GM12878 (cell line): ENCODE results near the gene NET1. TPM values are rescaled to one million over a fixed set of nuclear protein-coding genes. Genes with fewer than 3 reads are reported as not detected.

Source experiments
- ATAC-seq: fragments of 200-7000 bp; cut with Tn5 transposase; 3 replicates; pipeline ENCODE4 v1.9.1; 2020; ENCODE audit warnings: mild to moderate bottlenecking, moderate library complexity
- BruUV-seq: library from RNA; stranded (reverse); fragments of 400-500 nt; replicated peaks from 2 replicates; lab custom pipeline; 2021; lab: Mats Ljungman, UMichigan
- CTCF ChIA-PET: fragments of 300-600 bp; sonication (Branson Sonifier 250); formaldehyde crosslinking; extraction: SDS; loops from one replicate; lab custom pipeline; 2021; ENCODE audit warnings: inconsistent platforms; lab: Yijun Ruan, JAX
- POLR2A ChIA-PET: fragments of 350-600 bp; formaldehyde crosslinking; extraction: SDS; loops from one replicate; lab custom pipeline; 2021; ENCODE audit warnings: inconsistent platforms; lab: Charles Lee
- RAD21 ChIA-PET: fragments of 300-600 bp; sonication (Branson Sonifier 250); formaldehyde crosslinking; loops from one replicate; lab custom pipeline; 2023; ENCODE audit warnings: antibody characterized with exemption; ENCODE audit not compliant: unreplicated experiment; lab: Charles Lee
- SMC1A ChIA-PET: fragments of 300-600 bp; sonication (Branson Sonifier 250); formaldehyde crosslinking; loops from one replicate; lab custom pipeline; 2023; ENCODE audit not compliant: unreplicated experiment, uncharacterized antibody; lab: Charles Lee
- DNase-seq: peaks from one replicate; pipeline ENCODE4 v3.0.0-alpha.2; 2011; ENCODE audit warnings: low read depth, low spot score
- FAIRE-seq: peaks from 3 replicates; lab custom pipeline; 2011; peaks lifted over from hg19 to GRCh38; lab: Jason Lieb, UNC
- H2AFZ ChIP-seq: 2 replicates; pipeline ENCODE4 v1.6.0; 2011; ENCODE audit warnings: low read depth, low read length, control low read depth; ENCODE audit not compliant: control insufficient read depth
- H3K27ac ChIP-seq: 2 replicates; pipeline ENCODE4 v1.5.1; 2011; ENCODE audit warnings: control low read depth; ENCODE audit not compliant: control insufficient read depth, insufficient read depth
- H3K27me3 ChIP-seq, 2 experiments: replicated peaks in 1 of 2; 2 replicates each; pipeline versions ENCODE4 v1.6.0 to v1.6.1; 2011; ENCODE audit warnings: low read length in 1 of 2; ENCODE audit not compliant: control insufficient read depth in 2 of 2, insufficient read depth in 2 of 2
- H3K36me3 ChIP-seq, 2 experiments: 2 replicates each; pipeline ENCODE4 v1.5.1; 2011; ENCODE audit warnings: low read length in 1 of 2; ENCODE audit not compliant: control insufficient read depth in 2 of 2, insufficient read depth in 2 of 2
- H3K4me1 ChIP-seq: 2 replicates; pipeline ENCODE4 v1.6.1; 2011; ENCODE audit warnings: mild to moderate bottlenecking, low read length, moderate library complexity, mixed read lengths; ENCODE audit not compliant: control insufficient read depth, insufficient read depth
- H3K4me2 ChIP-seq: 2 replicates; pipeline ENCODE4 v1.6.0; 2011; ENCODE audit warnings: control low read depth; ENCODE audit not compliant: control insufficient read depth, insufficient read depth
- H3K4me3 ChIP-seq: fragments of 200-600 bp; sonication (generic); 2 replicates; pipeline ENCODE4 v1.5.1; 2016
- H3K79me2 ChIP-seq: 2 replicates; pipeline ENCODE4 v1.6.0; 2011; ENCODE audit warnings: low read length; ENCODE audit not compliant: control insufficient read depth, insufficient read depth
- H3K9ac ChIP-seq: 2 replicates; pipeline ENCODE4 v1.8.0; 2011; ENCODE audit warnings: low read length, control low read depth, mixed read lengths; ENCODE audit not compliant: control insufficient read depth, insufficient read depth
- H3K9me3 ChIP-seq: replicated peaks from 3 replicates; pipeline ENCODE4 v1.5.1; 2011; ENCODE audit warnings: mild to moderate bottlenecking, low read length; ENCODE audit not compliant: control insufficient read depth, insufficient read depth
- H4K20me1 ChIP-seq: 2 replicates; pipeline ENCODE4 v1.6.0; 2011; ENCODE audit not compliant: control insufficient read depth, insufficient read depth
- CHD4 ChIP-seq: fragments of 200-600 bp; sonication (generic); IDR thresholded peaks from 2 replicates; pipeline ENCODE4 v1.6.1; 2016; ENCODE audit warnings: mild to moderate bottlenecking
- EED ChIP-seq: sonication (generic); IDR thresholded peaks from 2 replicates; pipeline ENCODE4 v1.6.1; 2016; ENCODE audit warnings: antibody characterized with exemption, low read depth
- HCFC1 ChIP-seq: fragments of 150-350 bp; IDR thresholded peaks from 2 replicates; pipeline ENCODE4 v1.6.1; 2014; ENCODE audit warnings: low read length
- KDM1A ChIP-seq: fragments of 200-600 bp; sonication (generic); IDR thresholded peaks from 2 replicates; pipeline ENCODE4 v1.6.1; 2016; ENCODE audit warnings: borderline replicate concordance
- MEF2A ChIP-seq: IDR thresholded peaks from 2 replicates; pipeline ENCODE4 v1.6.1; 2011; ENCODE audit warnings: low read depth, mild to moderate bottlenecking, low read length, moderate library complexity; ENCODE audit not compliant: insufficient read depth
- POLR2AphosphoS2 ChIP-seq: IDR thresholded peaks from 2 replicates; pipeline ENCODE4 v1.6.1; 2011; ENCODE audit warnings: low read depth, mild to moderate bottlenecking, low read length, improper control_type of control experiment, moderate library complexity
- WRNIP1 ChIP-seq: IDR thresholded peaks from 2 replicates; pipeline ENCODE4 v1.6.1; 2011; ENCODE audit warnings: low read depth, low read length, improper control_type of control experiment, borderline replicate concordance
- WGBS: methylation state at CpG from one replicate; pipeline ENCODE4 v1.1.6; 2016; ENCODE audit warnings: low lambda C conversion rate; ENCODE audit not compliant: insufficient replicate concordance, insufficient coverage; ENCODE audit errors: missing lambda C conversion rate; 5-methylcytosine and 5-hydroxymethylcytosine counted together
- in situ Hi-C: fragments of 300-500 bp; cut with MboI; formaldehyde crosslinking; loops from 9 replicates; pipeline ENCODE4 v1.14.3; 2018; ENCODE audit warnings: mixed read lengths
- intact Hi-C: fragments of 100-400 bp; cut with micrococcal nuclease; formaldehyde crosslinking; loops from one replicate; pipeline ENCODE4 v1.14.2; 2022; ENCODE audit not compliant: unreplicated experiment
- polyA plus RNA-seq, 11 experiments: library from polyadenylated mRNA; depleted of rRNA in 4 of 11; unstranded in 6 of 11; stranded (reverse) in 5 of 11; fragments of >200 nt; fragmentation: Nextera tagmentation in 4 of 11; fragmentation: Illumina TruSeq in 1 of 11; extraction: Ambion mirVana in 4 of 11; extraction: Trizol in 1 of 11; gene quantifications; 1 replicate in 1 of 11; 2 replicates in 10 of 11; pipeline versions ENCODE4 v1.2.1 to v1.2.3, GENCODE V29; 2011 to 2016; ENCODE audit warnings: inconsistent platforms in 2 of 11, missing spikeins in 2 of 11, low read depth in 1 of 11
- total RNA-seq, 4 experiments: library from RNA; depleted of rRNA in 3 of 4; stranded (reverse); fragments of >200 nt in 3 of 4; fragmentation: Illumina TruSeq in 1 of 4; extraction: Trizol in 1 of 4; gene quantifications; 2 replicates each; pipeline versions ENCODE4 v1.2.1 to v1.2.3, GENCODE V29; 2013 to 2021
- TF ChIP-seq, protein P1 (sequence below): fragments of 450-650 bp; IDR thresholded peaks from 2 replicates; pipeline ENCODE4 v1.6.1; 2017; ENCODE audit warnings: mild to moderate bottlenecking, moderate library complexity
- TF ChIP-seq, protein P2 (sequence below): fragments of 450-650 bp; IDR thresholded peaks from 2 replicates; pipeline ENCODE4 v1.6.1; 2016; ENCODE audit warnings: mild to moderate bottlenecking
- TF ChIP-seq, protein P3 (sequence below): IDR thresholded peaks from 2 replicates; pipeline ENCODE4 v1.6.1; 2012; ENCODE audit warnings: low read depth, low read length, improper control_type of control experiment

Gene NET1
- total and polyA plus RNA-seq, 10 of the 15 experiments (the other 5 are each of a cell fraction or from before 2014, with no cell fraction given), result 6.5 to 22.7 (median 18.4) TPM

DNA sequence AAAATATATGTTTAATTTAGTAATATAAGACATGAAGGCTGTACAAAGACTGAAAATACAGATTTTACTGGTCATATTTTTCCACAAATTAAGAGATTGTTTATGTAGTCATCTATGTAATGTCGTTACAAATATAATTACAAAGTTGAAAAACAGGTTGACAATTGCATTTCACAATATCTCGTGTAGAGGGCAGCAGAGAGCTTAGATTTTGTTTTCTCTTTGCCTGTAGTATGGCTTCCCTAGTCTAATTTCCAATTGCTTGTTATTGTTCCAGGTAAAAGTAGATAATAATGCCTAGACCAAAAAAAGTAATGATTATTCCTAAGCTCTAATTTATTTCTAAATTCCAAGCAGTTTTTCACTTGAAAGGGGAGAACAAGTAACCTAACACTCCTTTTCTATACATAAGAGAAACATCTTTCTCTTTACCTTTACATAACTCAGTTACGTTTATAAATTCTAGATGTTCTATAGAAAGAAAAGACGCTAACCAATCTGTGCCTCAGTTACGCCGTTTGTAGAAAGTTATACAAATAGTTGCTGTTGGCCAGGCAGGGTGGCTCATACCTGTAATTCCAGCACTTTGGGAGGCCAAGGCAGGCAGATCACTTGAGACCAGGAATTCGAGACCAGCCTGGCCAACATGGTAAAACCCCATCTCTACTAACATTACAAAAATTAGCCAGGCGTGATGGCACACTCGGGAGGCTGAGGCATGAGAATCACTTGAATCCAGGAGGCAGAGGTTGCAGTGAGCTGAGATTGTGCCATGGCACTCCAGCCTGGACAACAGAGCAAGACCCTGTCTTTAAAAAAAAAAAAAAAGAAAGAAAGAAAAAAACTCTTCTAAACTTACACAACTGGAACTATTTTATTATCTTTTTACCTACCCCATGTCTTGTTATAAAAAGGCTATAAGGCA, 30.0 kb downstream of the NET1 start (continued):
- TF ChIP-seq, protein P1, sequence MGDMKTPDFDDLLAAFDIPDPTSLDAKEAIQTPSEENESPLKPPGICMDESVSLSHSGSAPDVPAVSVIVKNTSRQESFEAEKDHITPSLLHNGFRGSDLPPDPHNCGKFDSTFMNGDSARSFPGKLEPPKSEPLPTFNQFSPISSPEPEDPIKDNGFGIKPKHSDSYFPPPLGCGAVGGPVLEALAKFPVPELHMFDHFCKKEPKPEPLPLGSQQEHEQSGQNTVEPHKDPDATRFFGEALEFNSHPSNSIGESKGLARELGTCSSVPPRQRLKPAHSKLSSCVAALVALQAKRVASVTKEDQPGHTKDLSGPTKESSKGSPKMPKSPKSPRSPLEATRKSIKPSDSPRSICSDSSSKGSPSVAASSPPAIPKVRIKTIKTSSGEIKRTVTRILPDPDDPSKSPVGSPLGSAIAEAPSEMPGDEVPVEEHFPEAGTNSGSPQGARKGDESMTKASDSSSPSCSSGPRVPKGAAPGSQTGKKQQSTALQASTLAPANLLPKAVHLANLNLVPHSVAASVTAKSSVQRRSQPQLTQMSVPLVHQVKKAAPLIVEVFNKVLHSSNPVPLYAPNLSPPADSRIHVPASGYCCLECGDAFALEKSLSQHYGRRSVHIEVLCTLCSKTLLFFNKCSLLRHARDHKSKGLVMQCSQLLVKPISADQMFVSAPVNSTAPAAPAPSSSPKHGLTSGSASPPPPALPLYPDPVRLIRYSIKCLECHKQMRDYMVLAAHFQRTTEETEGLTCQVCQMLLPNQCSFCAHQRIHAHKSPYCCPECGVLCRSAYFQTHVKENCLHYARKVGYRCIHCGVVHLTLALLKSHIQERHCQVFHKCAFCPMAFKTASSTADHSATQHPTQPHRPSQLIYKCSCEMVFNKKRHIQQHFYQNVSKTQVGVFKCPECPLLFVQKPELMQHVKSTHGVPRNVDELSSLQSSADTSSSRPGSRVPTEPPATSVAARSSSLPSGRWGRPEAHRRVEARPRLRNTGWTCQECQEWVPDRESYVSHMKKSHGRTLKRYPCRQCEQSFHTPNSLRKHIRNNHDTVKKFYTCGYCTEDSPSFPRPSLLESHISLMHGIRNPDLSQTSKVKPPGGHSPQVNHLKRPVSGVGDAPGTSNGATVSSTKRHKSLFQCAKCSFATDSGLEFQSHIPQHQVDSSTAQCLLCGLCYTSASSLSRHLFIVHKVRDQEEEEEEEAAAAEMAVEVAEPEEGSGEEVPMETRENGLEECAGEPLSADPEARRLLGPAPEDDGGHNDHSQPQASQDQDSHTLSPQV, result peak; percentile 39; the same call in 1 of the 2 replicates

DNA sequence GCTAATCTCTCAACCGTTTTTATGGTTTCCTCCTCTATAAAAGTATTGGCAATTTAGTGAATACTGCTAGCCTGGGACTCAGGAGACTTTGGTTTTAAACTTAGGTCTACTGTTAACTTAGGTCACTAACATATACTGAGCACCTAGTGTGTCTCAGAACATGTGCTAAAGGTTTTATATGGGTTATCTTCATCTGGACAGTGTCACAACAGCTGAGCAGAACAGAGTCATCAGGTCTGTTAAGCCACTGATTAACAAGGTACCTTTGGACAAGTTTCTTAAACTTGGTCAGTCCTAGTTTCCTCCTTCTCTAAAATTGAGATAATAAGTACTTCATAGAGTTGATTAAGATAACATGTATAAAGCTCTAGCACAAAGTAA, 30.6 kb downstream of the NET1 start:
- Histone ChIP-seq H3K4me3 (peak overlapping the region; percentile 15; the same call in 1 of the 2 replicates), H3K4me1 (peaks cover 40% of the 10 kb centered on the region), H3K4me2 (peak overlapping the region; percentile 60), H3K9me3 (no peaks in the 10 kb centered on the region), H3K79me2 (no peaks in the 10 kb centered on the region; the same call in 1 of the 2 replicates), H3K36me3 (peaks cover 0 to 3% of the 10 kb centered on the region in 2 experiments; a peak in 2 of 4 replicates), H2AFZ (no peak overlapping the region), H3K27ac (peak overlapping the region; percentile 67), H3K27me3 (no peaks in the 10 kb centered on the region), H4K20me1 (0 out of 2 replicates have a peak, but pooled peaks cover 2% of the 10 kb centered on the region), H3K9ac (no peak overlapping the region)
- ChIA-PET POLR2A (interaction anchor here (0.7 to 1.5 kb wide), 3 partner anchors 45 to 180 kb away, joined by 3 to 6 read pairs (median 4); no protein-coding TSS in a partner anchor), CTCF (interaction anchor here (0.6 to 18.0 kb wide), 22 partner anchors 8 to 615 kb away, joined by 3 to 535 read pairs (median 5); partner anchors contain the start of gene GDI2), SMC1A (interaction anchor here (0.6 to 6.3 kb wide), 23 partner anchors 9 to 443 kb away, joined by 3 to 129 read pairs (median 4); no protein-coding TSS in a partner anchor), RAD21 (interaction anchor here (0.6 to 11.0 kb wide), 13 partner anchors 9 to 676 kb away, joined by 3 to 136 read pairs (median 4); partner anchors contain the start of genes ANKRD16 and FBH1)
- 5% methylated on average over 1 of the region's 1 CpG for WGBS
- in situ Hi-C loops (loop anchor here (5.0 kb wide), 3 partner anchors 139 to 429 kb away; no protein-coding TSS in a partner anchor), intact Hi-C loops (loop anchor here (1.0 to 10.0 kb wide), 3 partner anchors 164 to 422 kb away; no protein-coding TSS in a partner anchor)
- ATAC-seq (peak; percentile 57), FAIRE-seq (no peak), DNase-seq (no peak)
- TF ChIP-seq HCFC1 (no peak), MEF2A (no peak), CHD4 (no peak), POLR2AphosphoS2 (no peak), WRNIP1 (no peak), EED (no peak), KDM1A (no peak)
- TF ChIP-seq, protein P2, sequence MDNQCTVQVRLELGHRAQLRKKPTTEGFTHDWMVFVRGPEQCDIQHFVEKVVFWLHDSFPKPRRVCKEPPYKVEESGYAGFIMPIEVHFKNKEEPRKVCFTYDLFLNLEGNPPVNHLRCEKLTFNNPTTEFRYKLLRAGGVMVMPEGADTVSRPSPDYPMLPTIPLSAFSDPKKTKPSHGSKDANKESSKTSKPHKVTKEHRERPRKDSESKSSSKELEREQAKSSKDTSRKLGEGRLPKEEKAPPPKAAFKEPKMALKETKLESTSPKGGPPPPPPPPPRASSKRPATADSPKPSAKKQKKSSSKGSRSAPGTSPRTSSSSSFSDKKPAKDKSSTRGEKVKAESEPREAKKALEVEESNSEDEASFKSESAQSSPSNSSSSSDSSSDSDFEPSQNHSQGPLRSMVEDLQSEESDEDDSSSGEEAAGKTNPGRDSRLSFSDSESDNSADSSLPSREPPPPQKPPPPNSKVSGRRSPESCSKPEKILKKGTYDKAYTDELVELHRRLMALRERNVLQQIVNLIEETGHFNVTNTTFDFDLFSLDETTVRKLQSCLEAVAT, result no peak
- TF ChIP-seq, protein P3, sequence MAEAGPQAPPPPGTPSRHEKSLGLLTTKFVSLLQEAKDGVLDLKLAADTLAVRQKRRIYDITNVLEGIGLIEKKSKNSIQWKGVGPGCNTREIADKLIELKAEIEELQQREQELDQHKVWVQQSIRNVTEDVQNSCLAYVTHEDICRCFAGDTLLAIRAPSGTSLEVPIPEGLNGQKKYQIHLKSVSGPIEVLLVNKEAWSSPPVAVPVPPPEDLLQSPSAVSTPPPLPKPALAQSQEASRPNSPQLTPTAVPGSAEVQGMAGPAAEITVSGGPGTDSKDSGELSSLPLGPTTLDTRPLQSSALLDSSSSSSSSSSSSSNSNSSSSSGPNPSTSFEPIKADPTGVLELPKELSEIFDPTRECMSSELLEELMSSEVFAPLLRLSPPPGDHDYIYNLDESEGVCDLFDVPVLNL, result no peak
- BruUV-seq, result no TSS peak
